Activated CD4-positive, alpha-beta T cell treated with anti-CD3 and anti-CD28 coated beads for 36 hours (primary cell): Measurements from ENCODE around the gene TRIM9. TPM values are rescaled to one million over a fixed set of nuclear protein-coding genes. Genes with fewer than 3 reads are reported as not detected.

Experiments
- ATAC-seq: fragments of 200-7000 bp; cut with Tn5 transposase; one replicate; pipeline ENCODE4 v1.10.0; 2021; ENCODE audit warnings: mild to moderate bottlenecking, moderate library complexity
- CTCF ChIA-PET: fragments of 350-600 bp; sonication (Branson Sonifier 250); formaldehyde crosslinking; loops from one replicate; lab custom pipeline; 2021; ENCODE audit warnings: antibody characterized with exemption; lab: Charles Lee
- POLR2A ChIA-PET: fragments of 350-600 bp; sonication (Branson Sonifier 250); formaldehyde crosslinking; loops from one replicate; lab custom pipeline; 2021; ENCODE audit warnings: antibody characterized with exemption, inconsistent platforms; lab: Charles Lee
- DNase-seq: peaks from one replicate; pipeline ENCODE4 v3.0.0-alpha.2; 2020
- H3K27ac Mint-ChIP-seq: one replicate; pipeline ENCODE4 v1.8.0; 2021; ENCODE audit warnings: mixed read lengths
- H3K27me3 Mint-ChIP-seq: one replicate; pipeline ENCODE4 v1.8.0; 2021; ENCODE audit warnings: mixed read lengths
- H3K36me3 Mint-ChIP-seq: one replicate; pipeline ENCODE4 v1.8.0; 2021; ENCODE audit warnings: low read depth, mixed read lengths
- H3K4me1 Mint-ChIP-seq: one replicate; pipeline ENCODE4 v1.8.0; 2021; ENCODE audit warnings: mixed read lengths
- H3K4me3 Mint-ChIP-seq: one replicate; pipeline ENCODE4 v1.8.0; 2021; ENCODE audit warnings: mild to moderate bottlenecking, moderate library complexity, mixed read lengths
- H3K9me3 Mint-ChIP-seq: one replicate; pipeline ENCODE4 v1.8.0; 2021; ENCODE audit warnings: low read depth, mixed read lengths
- intact Hi-C, 2 experiments: fragments of 100-400 bp; cut with DNase I in 1 of 2; cut with micrococcal nuclease in 1 of 2; formaldehyde crosslinking; loops; one replicate each; pipeline versions ENCODE4 v1.14.2 to v1.15.1; 2022 to 2024; cut with DNase I, micrococcal nuclease
- total RNA-seq, 2 experiments: library from RNA; stranded (reverse); gene quantifications; one replicate each; pipeline ENCODE4 v1.2.3, GENCODE V29; 2021

TRIM9 gene
- total RNA-seq, 2 experiments from 2014 or later, result 2.4 TPM

DNA sequence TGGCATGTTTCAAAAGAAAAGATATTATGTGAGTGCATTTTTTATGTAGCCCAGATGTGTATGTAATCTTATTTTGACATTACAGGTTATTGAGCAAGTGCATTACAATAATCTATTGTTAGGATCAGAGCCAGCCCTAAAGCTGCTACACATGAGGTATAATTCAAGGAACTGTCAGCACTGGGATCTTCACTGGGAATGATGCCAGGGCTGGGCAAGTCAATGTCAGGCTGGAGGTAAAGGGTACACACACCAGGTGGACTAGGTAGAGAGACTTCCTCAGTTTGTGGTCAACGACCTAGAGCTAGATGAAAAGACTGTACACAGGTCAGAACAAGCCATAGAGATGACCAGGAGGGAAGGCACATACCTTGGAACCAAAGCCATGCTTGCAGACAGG is 15.4 kb downstream of the TRIM9 start:
- Mint-ChIP-seq H3K27ac (no peak overlapping the region), H3K9me3 (no peaks in the 10 kb centered on the region), H3K4me3 (no peak overlapping the region), H3K27me3 (peaks cover 5% of the 10 kb centered on the region), H3K36me3 (no peaks in the 10 kb centered on the region), H3K4me1 (no peaks in the 10 kb centered on the region)
- no peak for ATAC-seq
- CTCF ChIA-PET, result no interaction called here
- intact Hi-C loops, result no loop called here
- POLR2A ChIA-PET, result no interaction called here
- DNase-seq, result no peak

DNA sequence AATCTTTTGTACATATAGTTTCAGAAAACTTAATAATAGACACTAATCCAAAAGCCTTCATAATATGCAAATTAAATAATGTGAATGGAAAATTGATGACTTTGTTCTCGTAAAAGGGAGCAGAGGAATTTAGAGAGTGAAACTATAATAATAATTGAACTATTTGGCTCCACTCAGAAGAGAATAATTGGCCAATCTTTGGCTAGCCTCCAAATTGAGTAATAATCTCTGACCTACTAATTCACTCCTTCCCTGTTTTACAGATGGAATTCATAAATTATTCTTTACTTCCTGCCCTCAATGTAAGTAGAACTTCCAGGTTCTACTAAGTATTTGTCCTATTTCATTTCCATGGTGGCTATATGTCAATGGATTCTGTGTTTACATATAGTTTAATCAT is 15.8 kb downstream of the TRIM9 start:
- CTCF ChIA-PET, result no interaction called here
- POLR2A ChIA-PET, result no interaction called here
- Mint-ChIP-seq H3K36me3 (no peaks in the 10 kb centered on the region), H3K9me3 (no peaks in the 10 kb centered on the region), H3K27me3 (peaks cover 5% of the 10 kb centered on the region), H3K27ac (no peak overlapping the region), H3K4me3 (no peak overlapping the region), H3K4me1 (no peaks in the 10 kb centered on the region)
- intact Hi-C loops, result no loop called here
- DNase-seq (no peak), ATAC-seq (no peak)

DNA sequence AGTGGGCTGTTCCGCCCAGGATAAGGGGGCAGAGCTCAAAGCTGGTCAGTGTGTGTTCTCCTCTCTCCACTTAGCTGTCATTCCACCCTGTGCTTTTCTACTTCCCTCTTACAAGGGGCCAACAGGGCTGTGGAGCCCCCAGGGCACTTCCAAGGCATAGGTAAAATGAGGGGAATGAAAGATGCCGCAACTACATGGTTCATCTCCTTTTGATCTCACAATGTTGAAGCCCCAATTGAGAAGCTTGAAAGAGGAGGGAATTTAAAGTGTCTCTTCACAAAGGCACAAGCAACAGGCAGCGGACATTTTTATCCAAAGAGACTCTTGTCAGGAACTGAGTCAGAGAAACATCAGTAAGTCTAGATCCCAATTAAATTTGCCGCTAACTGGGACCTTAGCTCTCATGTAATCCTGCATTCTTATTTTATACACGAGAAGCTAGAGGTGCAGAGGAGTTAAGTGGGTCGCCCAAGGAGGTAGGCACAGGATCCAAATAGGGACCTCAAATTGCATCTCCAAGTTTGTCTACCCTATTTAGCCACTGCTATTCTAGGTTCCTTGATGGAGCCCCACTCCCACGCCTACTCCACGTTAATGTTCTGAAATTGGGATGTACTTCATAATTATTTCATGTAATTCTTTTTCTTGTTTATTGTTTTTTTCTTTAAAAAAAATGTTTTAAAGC is 20.1 kb downstream of the TRIM9 start:
- peaks cover 5% of the 10 kb centered on the region for H3K27me3 Mint-ChIP-seq
- intact Hi-C loops, result no loop called here
- ChIA-PET POLR2A (no interaction called here), CTCF (interaction anchor here (0.9 to 1.3 kb wide), 2 partner anchors 9 to 44 kb away, joined by 3 read pairs; no protein-coding TSS in a partner anchor)
- DNase-seq, result no peak
- no peaks in the 10 kb centered on the region for H3K9me3 Mint-ChIP-seq
- H3K4me1 Mint-ChIP-seq, result no peaks in the 10 kb centered on the region
- H3K27ac Mint-ChIP-seq, result no peak overlapping the region
- no peak for ATAC-seq
- H3K4me3 Mint-ChIP-seq, result no peak overlapping the region
- H3K36me3 Mint-ChIP-seq, result no peaks in the 10 kb centered on the region

DNA sequence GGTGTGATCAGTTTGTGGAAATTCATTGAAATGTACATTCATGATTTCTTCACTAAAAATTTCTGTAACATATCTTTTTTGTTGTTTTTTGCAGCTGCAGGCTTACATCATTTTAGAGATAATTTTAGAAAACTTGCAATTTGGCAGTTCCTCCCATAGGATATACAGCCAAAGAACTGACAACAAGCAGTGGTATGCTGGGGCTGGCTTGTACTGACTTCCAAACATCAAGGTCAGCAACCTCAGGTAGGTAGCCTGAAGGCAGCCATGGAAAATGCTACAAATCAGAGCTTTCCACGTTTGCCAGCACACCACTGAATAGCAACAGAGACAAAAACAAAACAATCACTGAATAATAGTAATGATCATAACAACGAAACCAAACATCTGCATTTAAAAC is 21.2 kb downstream of the TRIM9 start:
- CTCF ChIA-PET, result interaction anchor here (1.3 kb wide), 1 partner anchor 10 kb away, joined by 3 read pairs; no protein-coding TSS in a partner anchor
- DNase-seq, result no peak
- Mint-ChIP-seq H3K27ac (no peak overlapping the region), H3K9me3 (no peaks in the 10 kb centered on the region), H3K36me3 (no peaks in the 10 kb centered on the region), H3K4me1 (no peaks in the 10 kb centered on the region), H3K27me3 (peaks cover 1% of the 10 kb centered on the region), H3K4me3 (no peak overlapping the region)
- ATAC-seq, result no peak
- POLR2A ChIA-PET, result no interaction called here
- intact Hi-C loops, result no loop called here

DNA sequence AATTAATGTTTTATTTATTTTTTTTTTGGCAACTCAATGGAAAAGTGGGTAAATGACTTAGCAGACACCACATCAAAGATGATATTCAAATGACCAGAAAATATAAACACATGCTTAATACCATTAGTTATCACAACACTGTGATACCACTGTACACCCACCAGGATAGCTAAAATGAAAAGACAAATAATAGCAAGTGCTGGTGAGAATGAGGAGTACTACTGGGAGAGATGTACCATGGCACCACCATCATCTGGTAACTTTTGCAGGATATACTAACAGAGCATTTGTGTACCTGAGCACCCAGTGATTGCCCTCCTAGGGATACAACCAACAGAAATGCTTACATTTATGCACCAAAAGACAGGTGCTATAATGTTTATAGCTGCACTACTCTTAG is 21.9 kb downstream of the TRIM9 start:
- ATAC-seq, result no peak
- Mint-ChIP-seq H3K4me1 (no peaks in the 10 kb centered on the region), H3K9me3 (no peaks in the 10 kb centered on the region)

DNA sequence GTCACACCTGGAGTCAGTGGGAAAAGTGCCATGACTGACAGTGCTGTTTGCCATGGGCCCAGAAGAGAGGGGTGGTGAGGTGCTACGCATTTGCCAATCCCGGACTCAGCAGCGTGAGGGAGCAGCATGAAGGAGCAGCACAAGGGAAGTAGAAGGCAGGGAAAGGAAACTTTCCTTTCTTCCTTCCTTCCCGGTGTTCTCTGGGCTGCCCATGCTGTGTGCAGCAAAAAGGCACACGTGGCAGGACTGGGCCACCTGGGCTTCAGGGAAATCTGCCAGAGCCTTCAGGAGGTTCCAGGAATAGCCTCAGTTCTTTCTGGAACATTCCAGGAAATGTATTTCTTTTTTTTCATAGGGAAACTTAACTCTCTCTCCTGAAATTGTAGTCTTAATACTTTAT is 23.0 kb downstream of the TRIM9 start:
- POLR2A ChIA-PET, result no interaction called here
- H3K36me3 Mint-ChIP-seq, result no peaks in the 10 kb centered on the region
- no peak overlapping the region for H3K4me3 Mint-ChIP-seq
- no peaks in the 10 kb centered on the region for H3K4me1 Mint-ChIP-seq
- CTCF ChIA-PET, result interaction anchor here (0.7 kb wide), 1 partner anchor 222 kb away, joined by 4 read pairs; no protein-coding TSS in a partner anchor
- no peaks in the 10 kb centered on the region for H3K27me3 Mint-ChIP-seq
- ATAC-seq, result no peak
- intact Hi-C loops, result no loop called here
- H3K9me3 Mint-ChIP-seq, result no peaks in the 10 kb centered on the region
- no peak for DNase-seq
- H3K27ac Mint-ChIP-seq, result no peak overlapping the region

More for the DNA sequence above, 21.9 kb downstream of the TRIM9 start:
- Mint-ChIP-seq H3K27ac (no peak overlapping the region), H3K4me3 (no peak overlapping the region), H3K36me3 (no peaks in the 10 kb centered on the region), H3K27me3 (peaks cover 1% of the 10 kb centered on the region)
- ChIA-PET CTCF (interaction anchor here (0.6 kb wide), 2 partner anchors 14 to 20 kb away, joined by 3 read pairs; no protein-coding TSS in a partner anchor), POLR2A (interaction anchor here (0.6 kb wide), 1 partner anchor 22 kb away, joined by 3 read pairs; no protein-coding TSS in a partner anchor)
- intact Hi-C loops, result no loop called here
- no peak for DNase-seq

DNA sequence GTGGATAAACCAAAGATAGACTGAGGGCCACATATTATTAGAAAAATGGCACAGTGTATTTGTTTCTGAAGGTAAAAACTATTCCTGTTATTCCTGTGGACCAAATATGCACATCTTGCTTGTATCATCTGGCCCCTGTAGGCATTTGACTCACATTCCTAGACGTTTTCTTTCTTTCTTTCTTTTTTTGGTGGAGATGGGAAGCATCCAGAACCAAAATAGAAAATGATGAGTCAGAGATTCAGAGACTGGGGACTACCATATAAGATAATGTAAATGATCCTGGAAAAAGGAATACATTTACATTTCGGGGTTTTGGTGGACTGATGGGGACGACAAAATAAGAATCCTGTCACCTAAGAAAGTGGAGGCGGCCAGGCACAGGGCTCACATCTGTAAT is 24.2 kb downstream of the TRIM9 start:
- no peak for DNase-seq
- ChIA-PET POLR2A (no interaction called here), CTCF (no interaction called here)
- no peaks in the 10 kb centered on the region for H3K27me3 Mint-ChIP-seq
- H3K4me3 Mint-ChIP-seq, result no peak overlapping the region
- no peaks in the 10 kb centered on the region for H3K36me3 Mint-ChIP-seq
- intact Hi-C loops, result no loop called here
- no peak overlapping the region for H3K27ac Mint-ChIP-seq
- ATAC-seq, result no peak
- H3K4me1 Mint-ChIP-seq, result no peaks in the 10 kb centered on the region
- H3K9me3 Mint-ChIP-seq, result no peaks in the 10 kb centered on the region

DNA sequence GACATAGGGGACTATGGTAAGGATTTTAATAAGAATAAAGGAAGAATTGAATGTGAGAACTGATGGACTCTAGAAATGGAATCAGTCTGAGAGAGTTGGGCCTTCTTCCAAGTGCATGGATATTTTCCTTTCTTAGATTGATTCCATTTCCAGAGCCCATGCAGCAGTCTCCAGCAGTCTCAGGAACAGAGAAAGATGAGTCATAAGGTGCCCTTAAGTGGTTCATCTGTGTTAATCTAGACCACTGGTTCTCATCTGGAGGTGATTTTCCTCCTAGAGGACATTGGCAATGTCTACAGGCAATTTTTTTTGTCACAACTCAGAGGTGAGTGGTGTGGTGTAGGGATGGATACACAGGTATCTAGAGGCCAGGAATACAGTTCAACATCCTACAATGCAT is 25.9 kb downstream of the TRIM9 start:
- no peak for ATAC-seq
- no peak overlapping the region for H3K27ac Mint-ChIP-seq
- H3K9me3 Mint-ChIP-seq, result no peaks in the 10 kb centered on the region
- intact Hi-C loops, result no loop called here
- no peaks in the 10 kb centered on the region for H3K36me3 Mint-ChIP-seq
- no peak overlapping the region for H3K4me3 Mint-ChIP-seq
- CTCF ChIA-PET, result no interaction called here
- no peak for DNase-seq
- POLR2A ChIA-PET, result no interaction called here
- no peaks in the 10 kb centered on the region for H3K27me3 Mint-ChIP-seq
- no peaks in the 10 kb centered on the region for H3K4me1 Mint-ChIP-seq

DNA sequence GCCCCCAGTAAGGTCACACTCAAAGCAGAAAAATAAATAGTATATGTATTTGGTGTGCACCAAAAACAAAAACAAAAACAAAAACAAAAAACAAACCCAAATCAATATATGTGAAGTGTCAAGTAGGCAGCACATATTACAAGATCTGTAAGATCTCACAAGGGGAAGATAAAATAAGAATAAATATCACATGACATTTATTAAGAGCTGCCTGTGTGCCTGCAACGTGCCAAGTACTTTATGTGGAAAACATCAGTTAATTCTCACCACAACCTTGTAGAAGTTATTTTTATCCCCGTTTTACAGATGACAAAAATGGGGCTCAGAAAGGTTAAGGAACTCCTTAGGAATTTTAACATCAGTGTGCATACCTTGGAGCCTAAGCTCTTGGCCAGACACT is 26.6 kb downstream of the TRIM9 start:
- no peaks in the 10 kb centered on the region for H3K4me1 Mint-ChIP-seq
- intact Hi-C loops, result no loop called here
- ATAC-seq, result no peak
- no peak overlapping the region for H3K4me3 Mint-ChIP-seq
- H3K9me3 Mint-ChIP-seq, result no peaks in the 10 kb centered on the region
- DNase-seq, result no peak
- H3K27me3 Mint-ChIP-seq, result no peaks in the 10 kb centered on the region
- no peak overlapping the region for H3K27ac Mint-ChIP-seq
- ChIA-PET POLR2A (no interaction called here), CTCF (no interaction called here)
- H3K36me3 Mint-ChIP-seq, result no peaks in the 10 kb centered on the region

DNA sequence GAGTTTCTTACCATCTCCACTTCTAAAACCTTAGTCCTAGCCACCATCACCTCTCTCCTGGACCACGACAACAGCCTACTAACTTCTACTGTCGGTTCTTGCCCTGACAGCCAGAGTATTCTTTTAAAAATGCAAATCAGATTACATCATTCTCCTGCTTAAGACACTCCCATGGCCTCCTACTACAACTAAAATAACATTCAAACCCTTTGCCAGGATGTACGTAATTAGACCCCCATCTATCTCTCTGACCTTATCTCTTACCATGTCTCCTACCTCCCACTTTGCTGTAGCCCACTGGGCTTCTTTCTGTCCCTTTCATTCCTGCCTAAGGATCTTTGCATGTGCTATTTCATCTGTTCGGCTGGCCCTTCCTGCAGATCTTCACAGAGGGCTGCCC is 27.6 kb downstream of the TRIM9 start:
- Mint-ChIP-seq H3K4me1 (no peaks in the 10 kb centered on the region), H3K27me3 (no peaks in the 10 kb centered on the region), H3K36me3 (no peaks in the 10 kb centered on the region), H3K9me3 (peaks cover 8% of the 10 kb centered on the region), H3K27ac (no peak overlapping the region), H3K4me3 (no peak overlapping the region)
- ATAC-seq (no peak), DNase-seq (no peak)
- CTCF ChIA-PET, result no interaction called here
- POLR2A ChIA-PET, result no interaction called here
- intact Hi-C loops, result no loop called here

DNA sequence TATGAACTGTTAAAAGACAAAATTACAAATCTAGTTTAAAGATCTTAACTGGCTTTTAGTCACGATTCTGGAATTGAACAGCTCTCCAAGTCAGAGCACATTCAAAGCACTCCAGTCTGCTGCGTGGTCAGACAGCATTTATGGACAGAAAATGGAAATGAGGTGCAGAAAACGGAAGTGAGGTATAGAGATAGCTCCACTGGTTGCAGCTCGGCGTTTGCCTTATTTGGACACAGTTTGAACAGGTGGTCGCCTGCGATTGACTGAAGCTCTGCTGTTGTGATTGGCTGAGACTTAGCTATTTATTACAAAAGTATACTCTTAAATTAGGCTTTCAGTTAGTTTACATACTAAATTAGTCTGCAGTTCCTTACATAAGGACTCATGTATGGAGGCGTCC is 28.3 kb downstream of the TRIM9 start:
- Mint-ChIP-seq H3K27ac (no peak overlapping the region), H3K27me3 (no peaks in the 10 kb centered on the region), H3K36me3 (no peaks in the 10 kb centered on the region), H3K4me1 (no peaks in the 10 kb centered on the region), H3K4me3 (no peak overlapping the region), H3K9me3 (peaks cover 9% of the 10 kb centered on the region)
- intact Hi-C loops, result no loop called here
- ATAC-seq, result no peak
- ChIA-PET POLR2A (no interaction called here), CTCF (no interaction called here)
- no peak for DNase-seq

DNA sequence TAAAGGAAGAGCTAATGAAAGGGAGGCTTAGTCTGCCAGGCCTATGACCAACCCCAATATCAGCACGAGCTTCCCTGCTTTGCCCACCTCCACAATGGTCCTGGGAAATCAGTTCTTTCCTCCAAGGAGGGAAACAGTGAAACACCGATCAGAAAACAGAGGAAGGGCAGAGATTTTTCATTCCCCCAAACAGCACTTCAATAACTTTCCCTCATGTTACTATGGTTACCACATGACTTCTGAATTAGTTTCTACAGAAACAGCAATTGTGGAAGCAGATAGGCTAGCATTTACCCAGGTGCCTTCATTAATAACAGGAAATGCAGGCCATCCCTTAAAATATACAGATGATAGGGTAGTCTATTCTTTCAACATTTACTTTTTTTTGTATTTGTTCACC is 35.9 kb downstream of the TRIM9 start:
- Mint-ChIP-seq H3K4me1 (no peaks in the 10 kb centered on the region), H3K4me3 (no peak overlapping the region), H3K9me3 (peaks cover 9% of the 10 kb centered on the region), H3K36me3 (no peaks in the 10 kb centered on the region), H3K27ac (no peak overlapping the region), H3K27me3 (no peaks in the 10 kb centered on the region)
- POLR2A ChIA-PET, result no interaction called here
- no peak for DNase-seq
- intact Hi-C loops, result no loop called here
- no peak for ATAC-seq
- CTCF ChIA-PET, result interaction anchor here (0.9 kb wide), 1 partner anchor 14 kb away, joined by 3 read pairs; no protein-coding TSS in a partner anchor
